Chondrocyte (in vitro differentiated cells): Measurements from ENCODE around the gene BTG2. TPM values are rescaled to one million over a fixed set of nuclear protein-coding genes. Genes with fewer than 3 reads are reported as not detected.

Source experiments
- DNase-seq: peaks from one replicate; pipeline ENCODE4 v3.0.0; 2021; ENCODE audit warnings: mixed read lengths, low spot score
- H3K27ac Mint-ChIP-seq: one replicate; pipeline ENCODE4 v1.8.0; 2021; ENCODE audit warnings: mild to moderate bottlenecking, moderate library complexity, mixed read lengths; ENCODE audit not compliant: unreplicated experiment
- H3K27me3 Mint-ChIP-seq: 2 replicates; pipeline ENCODE4 v1.8.0; 2021; ENCODE audit warnings: low read depth, mixed read lengths
- H3K36me3 Mint-ChIP-seq: 2 replicates; pipeline ENCODE4 v1.8.0; 2021; ENCODE audit warnings: low read depth, mixed read lengths
- H3K4me1 Mint-ChIP-seq: 2 replicates; pipeline ENCODE4 v1.8.0; 2021; ENCODE audit warnings: low read depth, mild to moderate bottlenecking, mixed read lengths
- H3K4me3 Mint-ChIP-seq: one replicate; pipeline ENCODE4 v1.8.0; 2021; ENCODE audit warnings: mild to moderate bottlenecking, moderate library complexity, mixed read lengths; ENCODE audit not compliant: unreplicated experiment
- H3K9me3 Mint-ChIP-seq: 2 replicates; pipeline ENCODE4 v1.8.0; 2021; ENCODE audit warnings: low read depth, mixed read lengths
- total RNA-seq: library from RNA; stranded (reverse); gene quantifications from 3 replicates; pipeline ENCODE4 v1.2.1, GENCODE V29; 2021
- TF ChIP-seq, protein P1 (sequence below): fragments of 200-600 bp; sonication (generic); IDR thresholded peaks from 2 replicates; pipeline ENCODE4 v1.5.0; 2021; ENCODE audit warnings: antibody characterized with exemption, mild to moderate bottlenecking, moderate library complexity

Gene BTG2
- total RNA-seq, 1 donor from 2014 or later: 41.3 TPM

DNA sequence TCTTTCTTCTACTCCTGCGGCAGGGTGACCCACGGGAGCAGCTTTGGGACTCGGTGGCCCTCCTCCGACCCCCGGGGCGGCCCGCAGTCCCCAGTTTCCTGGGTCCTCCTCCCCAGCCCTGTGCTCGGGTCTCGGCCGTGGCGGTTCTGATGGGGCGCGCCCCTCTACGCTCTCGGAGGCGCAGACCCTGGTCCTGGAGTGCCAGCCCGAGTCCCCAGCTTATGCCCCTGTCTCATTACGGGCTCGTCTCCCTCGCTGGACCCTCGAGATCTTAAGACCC lies 430 bp downstream of the BTG2 start:
- TF ChIP-seq, protein P1, sequence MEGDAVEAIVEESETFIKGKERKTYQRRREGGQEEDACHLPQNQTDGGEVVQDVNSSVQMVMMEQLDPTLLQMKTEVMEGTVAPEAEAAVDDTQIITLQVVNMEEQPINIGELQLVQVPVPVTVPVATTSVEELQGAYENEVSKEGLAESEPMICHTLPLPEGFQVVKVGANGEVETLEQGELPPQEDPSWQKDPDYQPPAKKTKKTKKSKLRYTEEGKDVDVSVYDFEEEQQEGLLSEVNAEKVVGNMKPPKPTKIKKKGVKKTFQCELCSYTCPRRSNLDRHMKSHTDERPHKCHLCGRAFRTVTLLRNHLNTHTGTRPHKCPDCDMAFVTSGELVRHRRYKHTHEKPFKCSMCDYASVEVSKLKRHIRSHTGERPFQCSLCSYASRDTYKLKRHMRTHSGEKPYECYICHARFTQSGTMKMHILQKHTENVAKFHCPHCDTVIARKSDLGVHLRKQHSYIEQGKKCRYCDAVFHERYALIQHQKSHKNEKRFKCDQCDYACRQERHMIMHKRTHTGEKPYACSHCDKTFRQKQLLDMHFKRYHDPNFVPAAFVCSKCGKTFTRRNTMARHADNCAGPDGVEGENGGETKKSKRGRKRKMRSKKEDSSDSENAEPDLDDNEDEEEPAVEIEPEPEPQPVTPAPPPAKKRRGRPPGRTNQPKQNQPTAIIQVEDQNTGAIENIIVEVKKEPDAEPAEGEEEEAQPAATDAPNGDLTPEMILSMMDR: no peak
- peaks cover 22% of the 10 kb centered on the region for H3K36me3 Mint-ChIP-seq
- DNase-seq: no peak
- peak overlapping the region; percentile 95 for H3K27ac Mint-ChIP-seq
- no peaks in the 10 kb centered on the region for H3K9me3 Mint-ChIP-seq
- H3K4me1 Mint-ChIP-seq: peaks cover 47% of the 10 kb centered on the region
- H3K27me3 Mint-ChIP-seq: no peaks in the 10 kb centered on the region
- peak overlapping the region; percentile 91 for H3K4me3 Mint-ChIP-seq

DNA sequence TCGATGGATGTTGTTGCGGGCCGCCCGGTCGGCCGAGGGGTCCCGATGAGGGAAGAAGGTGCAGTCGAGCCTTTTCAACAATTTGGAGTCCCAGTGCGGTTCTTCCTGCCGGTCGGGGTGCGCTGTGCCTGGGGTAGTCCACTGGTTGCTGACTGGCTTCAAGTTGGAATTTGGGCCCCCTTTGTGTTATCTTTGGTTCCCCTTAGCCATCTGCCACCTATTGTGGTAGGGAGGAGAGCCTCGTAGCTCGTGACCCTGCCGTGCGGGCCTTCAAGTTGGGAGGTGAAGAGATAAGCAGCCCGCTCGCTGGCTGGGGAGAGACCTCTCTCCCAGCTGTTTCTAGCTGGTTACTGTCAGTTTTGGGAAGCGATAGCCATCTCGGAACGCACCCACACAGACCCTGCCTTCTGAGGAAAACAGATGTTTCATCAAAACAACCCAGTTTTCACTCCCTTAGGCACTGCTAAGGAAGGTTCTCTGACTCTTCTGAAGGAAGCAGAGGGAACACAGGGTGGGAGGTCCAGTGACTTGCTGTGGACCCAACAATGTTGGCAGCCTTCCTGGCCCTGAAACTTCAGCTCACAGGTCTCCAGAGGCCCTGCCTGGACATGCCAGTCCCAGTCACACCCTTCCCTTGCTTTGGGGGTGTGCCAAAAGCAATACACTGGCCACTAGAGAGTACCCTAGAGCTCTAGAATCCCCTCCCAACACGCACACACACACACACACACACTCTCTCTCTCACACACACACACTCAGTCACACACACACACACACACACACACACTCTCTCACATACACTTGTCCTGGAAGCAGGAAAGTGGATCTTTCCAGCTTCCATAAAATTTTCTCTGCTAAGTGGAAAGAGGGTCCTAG lies 1.0 kb downstream of the BTG2 start:
- peaks cover 22% of the 10 kb centered on the region for H3K36me3 Mint-ChIP-seq
- TF ChIP-seq, protein P1: peak; percentile 29
- peak overlapping the region; percentile 95 for H3K27ac Mint-ChIP-seq
- H3K4me1 Mint-ChIP-seq: peaks cover 47% of the 10 kb centered on the region
- H3K27me3 Mint-ChIP-seq: no peaks in the 10 kb centered on the region
- H3K9me3 Mint-ChIP-seq: no peaks in the 10 kb centered on the region
- DNase-seq: no peak
- H3K4me3 Mint-ChIP-seq: peak overlapping the region; percentile 91

DNA sequence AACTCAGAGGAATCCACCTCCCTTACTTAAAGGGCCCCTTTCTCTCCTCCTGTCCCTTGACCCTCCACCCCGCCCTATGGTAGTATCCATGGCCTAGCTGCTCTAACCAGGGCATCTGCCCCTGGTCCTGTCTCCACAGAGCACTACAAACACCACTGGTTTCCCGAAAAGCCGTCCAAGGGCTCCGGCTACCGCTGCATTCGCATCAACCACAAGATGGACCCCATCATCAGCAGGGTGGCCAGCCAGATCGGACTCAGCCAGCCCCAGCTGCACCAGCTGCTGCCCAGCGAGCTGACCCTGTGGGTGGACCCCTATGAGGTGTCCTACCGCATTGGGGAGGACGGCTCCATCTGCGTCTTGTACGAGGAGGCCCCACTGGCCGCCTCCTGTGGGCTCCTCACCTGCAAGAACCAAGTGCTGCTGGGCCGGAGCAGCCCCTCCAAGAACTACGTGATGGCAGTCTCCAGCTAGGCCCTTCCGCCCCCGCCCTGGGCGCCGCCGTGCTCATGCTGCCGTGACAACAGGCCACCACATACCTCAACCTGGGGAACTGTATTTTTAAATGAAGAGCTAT lies 1.7 kb downstream of the BTG2 start:
- Mint-ChIP-seq H3K27ac (peak overlapping the region; percentile 95), H3K4me3 (peak overlapping the region; percentile 91), H3K36me3 (peaks cover 22% of the 10 kb centered on the region), H3K27me3 (no peaks in the 10 kb centered on the region), H3K4me1 (peaks cover 47% of the 10 kb centered on the region), H3K9me3 (no peaks in the 10 kb centered on the region)
- DNase-seq: no peak
- TF ChIP-seq, protein P1: no peak

DNA sequence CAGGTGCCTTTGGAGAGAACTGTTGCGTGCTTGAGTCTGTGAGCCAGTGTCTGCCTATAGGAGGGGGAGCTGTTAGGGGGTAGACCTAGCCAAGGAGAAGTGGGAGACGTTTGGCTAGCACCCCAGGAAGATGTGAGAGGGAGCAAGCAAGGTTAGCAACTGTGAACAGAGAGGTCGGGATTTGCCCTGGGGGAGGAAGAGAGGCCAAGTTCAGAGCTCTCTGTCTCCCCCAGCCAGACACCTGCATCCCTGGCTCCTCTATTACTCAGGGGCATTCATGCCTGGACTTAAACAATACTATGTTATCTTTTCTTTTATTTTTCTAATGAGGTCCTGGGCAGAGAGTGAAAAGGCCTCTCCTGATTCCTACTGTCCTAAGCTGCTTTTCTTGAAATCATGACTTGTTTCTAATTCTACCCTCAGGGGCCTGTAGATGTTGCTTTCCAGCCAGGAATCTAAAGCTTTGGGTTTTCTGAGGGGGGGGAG lies 2.4 kb downstream of the BTG2 start:
- Mint-ChIP-seq H3K9me3 (no peaks in the 10 kb centered on the region), H3K27ac (no peak overlapping the region), H3K4me3 (peak overlapping the region; percentile 91), H3K27me3 (no peaks in the 10 kb centered on the region), H3K4me1 (peaks cover 47% of the 10 kb centered on the region), H3K36me3 (peaks cover 22% of the 10 kb centered on the region)
- TF ChIP-seq, protein P1: no peak
- no peak for DNase-seq

DNA sequence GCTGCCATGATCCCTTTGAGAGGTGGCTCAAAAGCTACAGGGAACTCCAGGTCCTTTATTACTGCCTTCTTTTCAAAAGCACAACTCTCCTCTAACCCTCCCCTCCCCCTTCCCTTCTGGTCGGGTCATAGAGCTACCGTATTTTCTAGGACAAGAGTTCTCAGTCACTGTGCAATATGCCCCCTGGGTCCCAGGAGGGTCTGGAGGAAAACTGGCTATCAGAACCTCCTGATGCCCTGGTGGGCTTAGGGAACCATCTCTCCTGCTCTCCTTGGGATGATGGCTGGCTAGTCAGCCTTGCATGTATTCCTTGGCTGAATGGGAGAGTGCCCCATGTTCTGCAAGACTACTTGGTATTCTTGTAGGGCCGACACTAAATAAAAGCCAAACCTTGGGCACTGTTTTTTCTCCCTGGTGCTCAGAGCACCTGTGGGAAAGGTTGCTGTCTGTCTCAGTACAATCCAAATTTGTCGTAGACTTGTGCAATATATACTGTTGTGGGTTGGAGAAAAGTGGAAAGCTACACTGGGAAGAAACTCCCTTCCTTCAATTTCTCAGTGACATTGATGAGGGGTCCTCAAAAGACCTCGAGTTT lies 3.1 kb downstream of the BTG2 start:
- H3K4me1 Mint-ChIP-seq: peaks cover 47% of the 10 kb centered on the region

More for the DNA sequence above, 3.1 kb downstream of the BTG2 start:
- Mint-ChIP-seq H3K27me3 (no peaks in the 10 kb centered on the region), H3K36me3 (peaks cover 22% of the 10 kb centered on the region), H3K4me3 (peak overlapping the region; percentile 91), H3K27ac (no peak overlapping the region), H3K9me3 (no peaks in the 10 kb centered on the region)
- DNase-seq: no peak
- TF ChIP-seq, protein P1: no peak
